Naive thymus-derived CD4-positive, alpha-beta T cell (primary cell): ENCODE measurements around the gene GTF2A1. TPM values are rescaled to one million over a fixed set of nuclear protein-coding genes. Genes with fewer than 3 reads are reported as not detected.

Experiments
- ATAC-seq: fragments of 150-1000 bp; cut with Tn5 transposase; 2 replicates; pipeline ENCODE4 v1.10.0; 2021; ENCODE audit warnings: mild to moderate bottlenecking, moderate library complexity
- CTCF ChIA-PET: fragments of 350-600 bp; sonication (Branson Sonifier 250); formaldehyde crosslinking; loops from one replicate; lab custom pipeline; 2021; ENCODE audit warnings: antibody characterized with exemption; lab: Charles Lee
- POLR2A ChIA-PET: fragments of 350-600 bp; sonication (Branson Sonifier 250); formaldehyde crosslinking; loops from one replicate; lab custom pipeline; 2021; ENCODE audit warnings: antibody characterized with exemption, inconsistent platforms; lab: Charles Lee
- DNase-seq, 9 donors: peaks; one replicate each; pipeline versions ENCODE4 v3.0.0 to v3.0.0-alpha.2; 2020 to 2022; ENCODE audit warnings: mixed read lengths in 1 of 9
- H3K27ac ChIP-seq: one replicate; pipeline ENCODE4 v1.7.0; 2013; ENCODE audit warnings: mild to moderate bottlenecking, low read depth, low read length, moderate library complexity
- H3K27me3 ChIP-seq, 2 donors: one replicate each; pipeline ENCODE4 v1.7.0; 2013; ENCODE audit warnings: low read length in 2 of 2, mild to moderate bottlenecking in 2 of 2, moderate library complexity in 2 of 2; ENCODE audit not compliant: control insufficient read depth in 2 of 2, insufficient read depth in 2 of 2
- H3K36me3 ChIP-seq, 3 experiments: 1 replicate in 2 of 3; 2 replicates in 1 of 3; pipeline ENCODE4 v1.7.0; 2013; ENCODE audit warnings: low read length in 3 of 3, mild to moderate bottlenecking in 3 of 3, moderate library complexity in 1 of 3; ENCODE audit not compliant: insufficient read depth in 3 of 3, control insufficient read depth in 2 of 3
- H3K4me1 ChIP-seq, 2 donors: one replicate each; pipeline ENCODE4 v1.7.0; 2013; ENCODE audit warnings: low read length in 2 of 2, mild to moderate bottlenecking in 2 of 2, moderate library complexity in 1 of 2; ENCODE audit not compliant: control insufficient read depth in 2 of 2, insufficient read depth in 2 of 2
- H3K4me3 ChIP-seq: 2 replicates; pipeline ENCODE4 v1.7.0; 2013; ENCODE audit warnings: mild to moderate bottlenecking, low read length
- H3K9me3 ChIP-seq, 3 experiments: 1 replicate in 2 of 3; 2 replicates in 1 of 3; pipeline ENCODE4 v1.7.0; 2013; ENCODE audit warnings: low read length in 3 of 3; ENCODE audit not compliant: control insufficient read depth in 2 of 3
- H3K27ac Mint-ChIP-seq, 9 donors: one replicate each; pipeline ENCODE4 v1.8.0; 2020 to 2022; ENCODE audit warnings: mixed read lengths in 9 of 9, mild to moderate bottlenecking in 8 of 9, moderate library complexity in 5 of 9, inconsistent platforms in 2 of 9
- H3K27me3 Mint-ChIP-seq, 5 donors: one replicate each; pipeline ENCODE4 v1.8.0; 2021 to 2022; ENCODE audit warnings: mixed read lengths in 5 of 5, mild to moderate bottlenecking in 1 of 5
- H3K36me3 Mint-ChIP-seq, 5 donors: one replicate each; pipeline ENCODE4 v1.8.0; 2020 to 2022; ENCODE audit warnings: mixed read lengths in 5 of 5, mild to moderate bottlenecking in 3 of 5, inconsistent platforms in 1 of 5
- H3K4me1 Mint-ChIP-seq, 7 donors: one replicate each; pipeline ENCODE4 v1.8.0; 2020 to 2022; ENCODE audit warnings: mixed read lengths in 7 of 7, mild to moderate bottlenecking in 3 of 7, inconsistent platforms in 1 of 7
- H3K4me3 Mint-ChIP-seq, 10 donors: one replicate each; pipeline ENCODE4 v1.8.0; 2020 to 2022; ENCODE audit warnings: mild to moderate bottlenecking in 10 of 10, mixed read lengths in 10 of 10, moderate library complexity in 6 of 10, inconsistent platforms in 2 of 10
- H3K9me3 Mint-ChIP-seq, 11 donors: one replicate each; pipeline ENCODE4 v1.8.0; 2020 to 2022; ENCODE audit warnings: mixed read lengths in 11 of 11, mild to moderate bottlenecking in 4 of 11, inconsistent platforms in 1 of 11, moderate library complexity in 1 of 11
- intact Hi-C, 2 donors: fragments of 100-400 bp; cut with micrococcal nuclease; formaldehyde crosslinking; loops; one replicate each; pipeline ENCODE4 v1.15.1; 2023
- polyA plus RNA-seq, 2 donors: library from polyadenylated mRNA; unstranded; fragments of 300-500 nt; fragmentation: Illumina TruSeq; gene quantifications; one replicate each; pipeline ENCODE4 v1.2.3, GENCODE V29; 2021
- total RNA-seq, 6 experiments: library from RNA in 5 of 6; stranded (reverse) in 5 of 6; gene quantifications; 1 replicate in 5 of 6; 2 replicates in 1 of 6; pipeline ENCODE4 v1.2.3 and lab custom pipeline; 2021 to 2026

GTF2A1 gene
- total RNA-seq (10 to 100 TPM; 21.5 to 39.2 (median 33.7) TPM), polyA plus RNA-seq (10 to 100 TPM in 1 of 2 donors, 1 to 10 TPM in 1; 8.4 to 12.3 TPM), total RNA-seq (lab: John Stamatoyannopoulos, UW) (24.8 reads per million, percentile 55 among the genes with 10 or more reads in this experiment)

- H3K27ac ChIP-seq: peak within 1 kb of the TSS; percentile 97
- peaks cover 22 to 28% of the 10 kb centered on the region in 2 donors for H3K4me1 ChIP-seq
- POLR2A ChIA-PET: interaction anchor here (0.7 to 3.5 kb wide), 15 partner anchors 10 to 313 kb away, joined by 3 to 28 read pairs (median 4); partner anchors contain the start of gene SEL1L
- no peaks in the 10 kb centered on the region for H3K27me3 ChIP-seq
- H3K36me3 ChIP-seq: peaks cover 0 to 7% (median 0%) of the 10 kb centered on the region in 3 experiments
- ATAC-seq: peak; percentile 84
- intact Hi-C loops: loop anchor here (1.0 to 2.0 kb wide), 4 partner anchors 48 to 313 kb away; partner anchors contain the start of gene CEP128 (in 2 of the 2)
- Mint-ChIP-seq H3K4me1 (peaks cover 16 to 47% (median 33%) of the 10 kb centered on the region in 7 donors), H3K4me3 (peak within 1 kb of the TSS; percentile 92 to 100 (median 99)), H3K27me3 (peaks cover 0 to 11% (median 0%) of the 10 kb centered on the region in 5 donors), H3K27ac (peak within 1 kb of the TSS; percentile 98 to 100 (median 100)), H3K9me3 (peaks cover 0 to 11% (median 0%) of the 10 kb centered on the region in 11 donors), H3K36me3 (peaks cover 0 to 16% (median 7%) of the 10 kb centered on the region in 5 donors)
- DNase-seq: peak; percentile 92 to 96 (median 94)
- H3K9me3 ChIP-seq: no peaks in the 10 kb centered on the region
- H3K4me3 ChIP-seq: peak within 1 kb of the TSS; percentile 94
- CTCF ChIA-PET: interaction anchor here (1.0 kb wide), 1 partner anchor 51 kb away, joined by 4 read pairs; no protein-coding TSS in a partner anchor
Observed at GRCh38 chr14:81220830-81221578, at the start of gene GTF2A1. TSS of gene GTF2A1 (minus strand) at chr14:81220959. CDS start at chr14:81220518, 441 bp downstream.

DNA sequence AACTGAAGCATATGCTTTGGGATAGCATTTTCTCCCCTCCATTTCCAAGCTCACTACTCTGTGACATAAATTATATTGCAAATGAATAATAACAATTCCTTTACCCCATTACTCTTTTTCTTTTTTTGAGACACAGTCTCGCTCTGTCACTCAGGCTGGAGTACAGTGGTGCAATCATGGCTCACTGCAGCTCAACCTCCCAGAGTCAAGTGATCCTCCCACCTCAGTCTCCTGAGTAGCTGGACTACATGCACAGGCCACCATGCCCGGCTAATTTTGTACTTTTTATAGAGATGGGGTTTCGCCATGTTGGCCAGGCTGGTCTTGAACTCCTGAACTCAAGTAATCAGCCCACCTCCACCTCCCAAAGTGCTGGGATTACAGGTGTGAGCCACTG, 49.2 kb upstream of the GTF2A1 start:
- Mint-ChIP-seq H3K9me3 (no peaks in the 10 kb centered on the region), H3K36me3 (no peaks in the 10 kb centered on the region), H3K27ac (no peak overlapping the region), H3K4me1 (peaks cover 0 to 21% (median 6%) of the 10 kb centered on the region in 7 donors), H3K4me3 (no peak overlapping the region), H3K27me3 (peaks cover 12 to 26% (median 17%) of the 10 kb centered on the region in 5 donors)
- Histone ChIP-seq H3K4me3 (no peak overlapping the region), H3K27ac (no peak overlapping the region), H3K36me3 (no peaks in the 10 kb centered on the region), H3K4me1 (no peaks in the 10 kb centered on the region), H3K9me3 (no peaks in the 10 kb centered on the region), H3K27me3 (no peaks in the 10 kb centered on the region)
- intact Hi-C loops: loop anchor here (1.0 to 2.0 kb wide), 3 partner anchors 49 to 194 kb away; partner anchors contain the start of gene GTF2A1 (in 1 of the 2)
- POLR2A ChIA-PET: no interaction called here
- DNase-seq (no peak), ATAC-seq (no peak)
- CTCF ChIA-PET: interaction anchor here (0.9 to 5.4 kb wide), 11 partner anchors 9 to 203 kb away, joined by 3 to 35 read pairs (median 3); no protein-coding TSS in a partner anchor

- Histone ChIP-seq H3K27ac (no peak overlapping the region), H3K4me1 (no peaks in the 10 kb centered on the region), H3K36me3 (no peaks in the 10 kb centered on the region), H3K4me3 (no peak overlapping the region), H3K27me3 (no peaks in the 10 kb centered on the region), H3K9me3 (no peaks in the 10 kb centered on the region)
- H3K9me3 Mint-ChIP-seq: no peaks in the 10 kb centered on the region
- DNase-seq: peak in 7 of 9 donors; percentile 14 to 45 (median 27)
- ChIA-PET POLR2A (interaction anchor here (0.7 kb wide), 1 partner anchor 48 kb away, joined by 4 read pairs; the partner anchor contains the start of gene GTF2A1), CTCF (interaction anchor here (0.9 to 5.4 kb wide), 9 partner anchors 10 to 204 kb away, joined by 3 to 35 read pairs (median 3); no protein-coding TSS in a partner anchor)
- H3K27ac Mint-ChIP-seq: no peak overlapping the region
- intact Hi-C loops: loop anchor here (1.0 to 2.0 kb wide), 3 partner anchors 49 to 195 kb away; partner anchors contain the start of gene GTF2A1 (in 1 of the 2)
- H3K4me3 Mint-ChIP-seq: no peak overlapping the region
- H3K27me3 Mint-ChIP-seq: peaks cover 12 to 26% (median 17%) of the 10 kb centered on the region in 5 donors
- no peaks in the 10 kb centered on the region for H3K36me3 Mint-ChIP-seq
- peaks cover 0 to 21% (median 6%) of the 10 kb centered on the region in 7 donors for H3K4me1 Mint-ChIP-seq
- ATAC-seq: peak; percentile 82
Observed at GRCh38 chr14:81269100-81269978, 48.6 kb upstream of the GTF2A1 start.

DNA sequence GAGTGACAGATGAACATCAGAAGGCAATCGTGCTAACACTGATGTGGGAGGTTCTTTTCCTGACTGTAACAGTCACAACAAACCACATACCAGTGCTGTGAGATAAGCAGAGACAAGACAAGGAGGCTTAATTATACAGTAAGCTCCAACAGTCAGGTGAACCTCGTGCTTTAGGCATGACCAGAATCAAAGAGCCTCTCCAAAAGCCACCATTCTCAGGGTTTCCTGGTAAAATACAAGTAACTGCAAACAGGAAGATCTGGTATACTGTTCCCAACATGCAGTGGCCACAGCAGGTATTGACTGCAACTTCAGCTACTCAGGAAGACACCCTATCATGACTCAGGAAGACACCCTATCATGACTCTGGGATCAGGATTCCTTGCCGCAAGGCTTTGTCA, 47.3 kb upstream of the GTF2A1 start:
- Histone ChIP-seq H3K4me1 (no peaks in the 10 kb centered on the region), H3K4me3 (no peak overlapping the region), H3K27me3 (no peaks in the 10 kb centered on the region), H3K9me3 (no peaks in the 10 kb centered on the region), H3K27ac (no peak overlapping the region), H3K36me3 (no peaks in the 10 kb centered on the region)
- DNase-seq (peak in 1 of 9 donors; percentile 8), ATAC-seq (no peak)
- H3K4me1 Mint-ChIP-seq: peaks cover 0 to 21% (median 6%) of the 10 kb centered on the region in 7 donors
- ChIA-PET POLR2A (no interaction called here), CTCF (interaction anchor here (0.8 to 5.4 kb wide), 2 partner anchors 196 to 200 kb away, joined by 3 to 35 read pairs; no protein-coding TSS in a partner anchor)
- H3K9me3 Mint-ChIP-seq: no peaks in the 10 kb centered on the region
- peak overlapping the region in 1 of 10 donors; percentile 13 for H3K4me3 Mint-ChIP-seq
- H3K27me3 Mint-ChIP-seq: peaks cover 12 to 31% (median 17%) of the 10 kb centered on the region in 5 donors
- H3K27ac Mint-ChIP-seq: no peak overlapping the region
- intact Hi-C loops: loop anchor here in 1 of 2 donors (2.0 kb wide), 1 partner anchor 47 kb away; the partner anchor contains the start of gene GTF2A1
- no peaks in the 10 kb centered on the region for H3K36me3 Mint-ChIP-seq

- intact Hi-C loops: no loop called here
- CTCF ChIA-PET: interaction anchor here (0.6 kb wide), 1 partner anchor 108 kb away, joined by 4 read pairs; no protein-coding TSS in a partner anchor
- H3K4me3 ChIP-seq: no peak overlapping the region
- ATAC-seq (no peak), DNase-seq (no peak)
- H3K36me3 ChIP-seq: no peaks in the 10 kb centered on the region
- POLR2A ChIA-PET: no interaction called here
- H3K36me3 Mint-ChIP-seq: no peaks in the 10 kb centered on the region
- no peak overlapping the region for H3K27ac Mint-ChIP-seq
- H3K27me3 Mint-ChIP-seq: peaks cover 12 to 46% (median 32%) of the 10 kb centered on the region in 5 donors
- no peaks in the 10 kb centered on the region for H3K27me3 ChIP-seq
- no peaks in the 10 kb centered on the region for H3K4me1 ChIP-seq
- no peaks in the 10 kb centered on the region for H3K9me3 Mint-ChIP-seq
- H3K4me3 Mint-ChIP-seq: no peak overlapping the region
- H3K4me1 Mint-ChIP-seq: peaks cover 0 to 21% (median 6%) of the 10 kb centered on the region in 7 donors
- no peak overlapping the region for H3K27ac ChIP-seq
- no peaks in the 10 kb centered on the region for H3K9me3 ChIP-seq
Observed at GRCh38 chr14:81265636-81266169, 44.9 kb upstream of the GTF2A1 start.
